HG02943 (cell line): ENCODE measurements around the gene ST3GAL5.

ENCODE experiments used
- ATAC-seq: cut with Tn5 transposase; IDR thresholded peaks from one replicate; pipeline ENCODE4 v1.9.1; 2021; ENCODE audit warnings: mild to moderate bottlenecking, low read depth, moderate library complexity; ENCODE audit not compliant: unreplicated experiment

The ST3GAL5 gene

GRCh38 chr2:85917887-85918795 lies 29.4 kb upstream of the ST3GAL5 start:
- no peak for ATAC-seq

- ATAC-seq = no peak
Measured at GRCh38 chr2:85915606-85916303, 27.0 kb upstream of the ST3GAL5 start.

GRCh38 chr2:85914922-85915321 lies 26.1 kb upstream of the ST3GAL5 start:
- ATAC-seq = no peak

GRCh38 chr2:85913884-85914881 lies 25.4 kb upstream of the ST3GAL5 start:
- ATAC-seq = no peak

DNA sequence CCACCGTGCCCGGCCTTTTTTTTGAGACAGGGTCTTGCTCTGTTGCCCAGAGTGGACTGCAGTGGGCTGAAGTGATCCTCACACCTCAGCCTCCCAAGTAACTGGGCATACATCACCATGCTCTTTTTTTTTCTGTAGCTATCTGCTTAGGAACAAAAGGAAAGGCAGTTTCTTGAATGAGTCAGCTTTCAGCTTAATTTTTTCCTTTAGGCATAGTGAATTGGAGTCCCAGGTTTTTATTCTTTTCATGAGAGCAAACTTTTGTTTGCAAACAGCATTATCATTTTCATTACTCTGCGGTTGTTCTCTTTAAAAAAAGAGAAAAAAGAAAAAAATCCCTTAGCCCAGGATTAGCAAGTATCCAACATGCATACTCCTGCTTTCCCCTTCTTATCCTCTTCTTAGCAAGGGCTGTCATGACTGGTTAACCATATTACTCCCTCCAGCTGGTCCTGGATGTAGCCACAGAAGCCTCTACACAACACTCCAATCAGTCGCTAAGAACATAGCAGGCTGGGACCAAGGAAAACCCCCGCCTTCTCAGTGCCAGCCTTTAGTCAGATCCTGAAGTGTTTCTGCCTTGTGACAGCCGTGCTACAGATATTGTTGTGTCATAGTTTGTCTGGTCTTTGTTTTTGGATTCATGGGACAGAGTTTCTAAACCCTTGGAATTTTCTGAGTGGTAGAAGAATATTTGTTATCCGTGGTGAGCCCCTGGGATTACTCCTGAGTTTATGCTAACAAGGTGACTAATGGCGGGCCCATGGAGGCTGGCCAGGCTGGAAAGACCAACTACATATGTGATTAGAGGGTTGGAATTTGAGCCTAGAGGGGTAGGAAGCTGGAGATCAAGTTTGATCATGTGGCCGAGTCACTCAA lies 23.3 kb upstream of the ST3GAL5 start:
- ATAC-seq = no peak

DNA sequence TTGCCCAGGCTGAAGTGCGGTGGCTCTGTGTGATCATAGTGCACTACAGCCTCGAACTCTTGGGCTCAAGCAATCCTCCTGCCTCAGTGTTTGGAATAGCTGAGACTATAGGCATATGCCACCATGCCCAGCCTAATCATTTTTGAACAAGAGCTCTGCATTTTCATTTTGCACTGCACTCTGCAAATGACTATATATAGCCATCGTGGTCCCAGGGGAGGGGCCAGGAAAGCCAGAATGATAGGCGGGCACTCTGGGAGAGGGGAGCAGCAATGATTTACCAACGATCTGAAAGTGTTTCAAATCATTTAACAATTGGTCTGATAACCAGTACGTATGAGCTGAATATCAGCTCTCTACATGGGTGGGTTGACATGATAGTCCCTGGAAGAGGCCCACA lies 22.3 kb upstream of the ST3GAL5 start:
- ATAC-seq = no peak

GRCh38 chr2:85909005-85909404 lies 20.2 kb upstream of the ST3GAL5 start:
- no peak for ATAC-seq

DNA sequence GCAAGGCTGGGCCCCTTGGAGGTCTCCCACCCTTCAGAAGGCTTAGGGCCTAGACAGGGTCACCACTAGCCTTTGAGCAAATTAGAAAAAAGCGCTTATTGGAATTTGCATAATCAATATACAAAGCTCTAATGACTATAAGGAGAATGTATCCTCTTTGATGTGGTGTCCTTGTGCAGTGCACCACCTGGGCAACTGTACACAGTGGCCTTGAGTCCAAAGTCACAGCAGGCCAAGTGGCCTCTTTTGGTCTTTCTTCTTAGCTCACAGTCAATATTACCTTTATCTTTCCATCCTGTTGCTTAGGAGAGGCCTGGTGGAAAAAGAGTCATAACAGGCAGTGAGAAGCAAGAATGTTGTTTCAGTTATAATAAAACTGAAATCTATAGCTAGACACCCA lies 19.7 kb upstream of the ST3GAL5 start:
- no peak for ATAC-seq

DNA sequence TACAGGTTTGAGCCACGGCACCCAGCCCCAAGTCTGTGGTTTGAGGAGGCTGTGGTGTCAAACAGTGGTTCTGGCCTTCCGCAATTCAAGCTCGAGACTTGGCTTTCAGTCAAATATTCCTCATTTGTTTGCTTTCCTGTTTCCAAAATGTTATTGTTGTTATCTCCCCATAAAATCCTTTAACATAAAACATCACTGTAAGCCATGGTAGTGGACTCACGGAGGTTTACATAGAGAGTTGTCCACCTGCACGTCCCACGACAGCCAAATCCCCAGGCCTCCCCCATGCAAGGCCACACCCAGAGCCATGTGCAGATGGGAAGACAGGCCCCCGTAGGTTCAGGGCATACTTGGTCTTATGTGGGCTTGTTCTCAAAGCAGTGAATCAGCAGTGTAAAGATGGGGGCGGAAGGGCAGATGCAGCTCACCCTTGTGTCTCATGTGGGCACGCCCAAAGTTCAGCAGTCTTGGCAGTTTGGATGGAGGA lies 18.9 kb upstream of the ST3GAL5 start:
- ATAC-seq = no peak

GRCh38 chr2:85906748-85907147 lies 18.0 kb upstream of the ST3GAL5 start:
- ATAC-seq = no peak

DNA sequence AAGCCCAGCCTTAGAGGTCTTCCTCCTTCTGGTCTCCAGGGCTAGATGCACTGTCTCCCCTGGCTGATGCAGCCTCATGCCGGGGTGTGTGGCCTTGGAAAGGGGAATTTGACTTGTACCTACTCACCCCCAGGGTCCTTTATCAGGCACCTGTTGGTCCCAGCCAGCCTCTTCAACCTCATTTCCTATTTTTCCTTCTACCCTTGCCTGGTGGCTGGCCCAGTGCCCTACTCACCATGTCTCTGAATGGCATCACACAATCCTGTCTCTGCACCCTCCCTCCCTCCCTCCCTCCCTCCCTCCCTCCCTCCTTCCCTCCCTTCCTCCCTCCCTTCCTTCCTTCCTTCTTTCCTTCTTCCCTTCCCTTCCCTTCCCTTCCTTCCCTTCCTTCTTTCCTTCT lies 17.1 kb upstream of the ST3GAL5 start:
- ATAC-seq = no peak

DNA sequence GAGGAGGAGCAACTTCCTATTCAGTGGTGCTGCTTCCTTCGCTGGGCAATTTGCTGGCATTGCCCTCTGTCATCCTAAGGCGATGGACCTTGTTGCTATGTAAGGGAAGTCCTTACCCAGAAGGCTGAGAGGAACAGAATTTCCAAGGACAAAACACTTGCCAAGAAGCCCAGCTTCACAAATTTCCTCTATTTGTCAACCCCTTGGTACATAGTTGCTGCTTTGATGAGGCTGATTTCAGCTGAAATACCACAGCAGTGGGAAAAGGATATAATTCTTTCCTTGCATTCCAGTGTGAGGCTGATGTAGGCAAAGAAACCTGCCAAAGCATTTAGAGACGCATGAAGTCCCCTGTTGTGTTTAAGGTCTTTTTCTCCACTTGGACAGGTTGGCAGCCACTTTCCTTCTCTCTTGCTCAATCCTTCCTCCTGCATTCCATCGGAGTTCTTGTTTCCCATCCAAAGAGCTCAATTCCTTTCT lies 16.4 kb upstream of the ST3GAL5 start:
- no peak for ATAC-seq

DNA sequence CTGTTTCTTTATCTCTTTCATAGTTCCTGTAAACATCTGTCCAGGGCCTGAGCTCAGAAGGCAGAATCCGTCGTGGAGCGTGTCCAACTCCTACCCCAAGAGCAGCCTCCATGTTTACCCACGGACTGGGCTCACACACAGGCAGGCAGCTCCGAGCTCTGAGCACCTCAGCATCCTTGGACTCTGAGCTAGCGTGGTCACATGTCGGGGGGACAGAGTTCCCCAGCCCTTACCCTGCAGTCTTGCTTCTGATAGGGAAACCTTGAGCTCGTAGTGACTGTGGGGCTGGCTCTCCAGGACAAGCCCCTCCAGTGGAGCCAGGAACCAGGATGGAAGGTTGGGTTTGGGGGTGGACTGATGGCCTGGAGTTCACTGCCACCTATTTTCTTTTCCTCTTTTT lies 15.1 kb upstream of the ST3GAL5 start:
- no peak for ATAC-seq

- no peak for ATAC-seq
Measured at GRCh38 chr2:85902496-85902895, 13.7 kb upstream of the ST3GAL5 start.

GRCh38 chr2:85901155-85901554 lies 12.4 kb upstream of the ST3GAL5 start:
- ATAC-seq = no peak

DNA sequence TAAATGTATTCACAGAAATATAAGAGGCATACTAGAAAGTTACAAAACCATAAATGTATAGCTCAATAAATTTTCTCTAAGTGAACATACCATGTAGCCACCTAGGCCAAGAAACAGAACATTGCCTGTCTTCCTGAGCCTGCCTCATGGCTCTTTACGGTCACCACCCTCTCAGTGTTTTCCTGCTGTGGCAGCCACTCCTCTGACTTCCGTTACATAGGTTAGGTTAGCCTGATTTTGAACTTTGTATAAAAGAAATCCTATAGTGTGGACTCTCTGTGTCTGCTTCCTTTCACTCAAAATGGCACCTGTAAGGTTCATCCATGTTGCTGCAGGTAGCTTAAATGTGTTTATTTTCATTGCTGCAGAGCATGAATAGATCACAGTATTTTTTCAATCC lies 11.6 kb upstream of the ST3GAL5 start:
- ATAC-seq = no peak

DNA sequence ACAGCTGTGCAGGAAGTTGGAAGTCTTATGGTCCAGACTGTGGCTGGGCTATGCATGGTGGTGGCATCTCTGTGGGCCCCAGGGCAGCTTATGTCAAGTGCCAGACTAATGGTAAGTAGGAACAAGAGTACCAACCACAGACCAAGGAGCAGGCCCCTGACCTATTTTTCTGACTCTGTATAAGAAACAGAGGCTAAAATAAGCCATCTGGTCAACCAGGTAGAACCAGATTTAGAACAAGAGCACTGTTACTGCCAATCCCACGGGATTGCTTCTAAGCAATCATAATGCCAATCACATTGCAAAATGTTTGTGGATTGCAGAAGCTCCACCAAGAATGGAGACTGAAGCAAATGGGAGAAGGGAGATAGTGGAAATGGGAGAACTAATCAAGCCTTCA lies 11.1 kb upstream of the ST3GAL5 start:
- ATAC-seq = no peak

GRCh38 chr2:85899284-85899683 lies 10.5 kb upstream of the ST3GAL5 start:
- ATAC-seq = no peak

GRCh38 chr2:85898881-85899280 lies 10.1 kb upstream of the ST3GAL5 start:
- ATAC-seq = no peak
